GM21360 (cell line): ENCODE data around the gene PDCD1.

Source experiments
- ATAC-seq: cut with Tn5 transposase; IDR thresholded peaks from one replicate; pipeline ENCODE4 v1.9.1; 2021; ENCODE audit warnings: mild to moderate bottlenecking, moderate library complexity; ENCODE audit not compliant: unreplicated experiment

The PDCD1 gene

DNA sequence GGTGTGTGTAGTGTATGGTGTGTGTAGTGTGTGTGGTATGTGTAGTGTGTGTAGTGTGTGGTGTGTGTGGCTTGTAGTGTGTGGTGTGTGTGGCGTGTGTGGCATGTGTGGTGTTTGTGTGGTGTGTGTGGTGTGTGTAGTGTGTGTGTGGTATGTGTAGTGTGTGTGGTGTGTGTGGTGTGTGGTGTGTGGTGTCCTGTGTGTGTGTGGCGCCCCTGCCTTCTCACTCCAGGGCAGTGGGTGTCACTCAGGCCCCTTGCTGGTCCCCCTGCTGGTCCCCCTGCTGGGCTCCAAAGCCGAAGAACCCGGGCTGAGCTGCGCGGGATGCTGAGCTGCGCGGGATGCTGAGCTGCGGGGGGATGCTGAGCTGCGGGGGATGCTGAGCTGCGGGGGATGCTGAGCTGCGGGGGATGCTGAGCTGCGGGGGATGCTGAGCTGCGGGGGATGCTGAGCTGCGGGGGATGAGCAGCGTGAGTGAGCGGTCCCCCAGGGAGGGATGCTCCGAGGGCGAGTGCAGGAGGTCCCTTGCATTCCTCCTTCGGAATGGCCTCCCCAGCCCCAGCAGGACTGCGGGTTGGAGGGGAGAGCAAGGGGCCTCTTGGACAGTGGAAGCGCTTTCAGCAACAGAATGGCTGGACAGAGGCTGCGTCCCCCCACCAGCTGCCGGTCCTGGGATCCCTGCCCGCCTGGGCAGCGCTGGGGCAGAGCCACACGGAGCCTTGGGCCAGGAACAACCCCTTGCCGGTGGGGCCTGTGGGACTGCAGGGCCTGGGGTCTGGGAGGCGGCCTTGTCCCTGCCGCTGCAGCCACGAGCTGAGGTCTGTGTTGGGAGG is 7.5 kb upstream of the PDCD1 start:
- no peak for ATAC-seq

DNA sequence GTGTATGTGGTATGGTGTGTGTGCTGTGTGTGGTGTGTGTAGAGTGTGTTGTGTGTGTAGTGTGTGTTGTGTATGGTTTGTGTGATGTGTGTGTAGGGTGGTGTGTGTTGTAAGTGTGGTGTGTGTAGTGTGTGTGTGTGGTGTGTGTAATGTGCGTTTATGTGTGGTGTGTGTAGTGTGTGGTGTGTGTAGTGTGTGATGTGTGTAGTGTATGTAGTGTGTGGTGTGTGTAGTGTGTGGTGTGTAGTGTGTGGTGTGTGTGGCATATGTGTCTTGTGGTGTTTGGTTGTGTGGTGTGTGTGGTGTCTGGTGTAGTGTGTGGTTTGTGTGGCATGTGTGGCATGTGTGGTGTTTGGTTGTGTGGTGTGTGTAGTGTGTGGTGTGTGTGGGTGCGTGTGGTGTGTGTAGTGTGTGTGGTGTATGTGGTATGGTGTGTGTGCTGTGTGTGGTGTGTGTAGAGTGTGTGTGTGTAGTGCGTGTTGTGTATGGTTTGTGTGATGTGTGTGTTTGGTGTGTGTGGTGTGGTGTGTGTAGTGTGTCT is 6.8 kb upstream of the PDCD1 start:
- ATAC-seq: no peak

DNA sequence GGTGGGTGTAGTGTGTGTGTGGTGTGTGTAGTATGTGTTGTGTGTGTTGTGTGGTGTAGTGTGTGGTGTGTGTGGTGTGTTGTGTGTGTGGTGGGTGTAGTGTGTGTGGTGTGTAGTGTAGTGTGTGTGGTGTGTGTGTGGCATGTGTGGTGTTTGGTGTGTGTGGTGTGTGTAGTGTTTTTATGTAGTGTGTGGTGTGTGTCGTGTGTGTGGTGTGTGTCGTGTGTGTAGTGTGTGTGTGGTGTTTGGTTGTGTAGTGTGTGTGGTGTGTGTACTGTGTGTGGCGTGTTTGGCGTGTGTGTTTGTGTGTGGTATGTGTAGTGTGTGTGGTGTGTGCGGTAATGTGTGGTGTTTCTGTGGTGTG is 6.1 kb upstream of the PDCD1 start:
- ATAC-seq: no peak

DNA sequence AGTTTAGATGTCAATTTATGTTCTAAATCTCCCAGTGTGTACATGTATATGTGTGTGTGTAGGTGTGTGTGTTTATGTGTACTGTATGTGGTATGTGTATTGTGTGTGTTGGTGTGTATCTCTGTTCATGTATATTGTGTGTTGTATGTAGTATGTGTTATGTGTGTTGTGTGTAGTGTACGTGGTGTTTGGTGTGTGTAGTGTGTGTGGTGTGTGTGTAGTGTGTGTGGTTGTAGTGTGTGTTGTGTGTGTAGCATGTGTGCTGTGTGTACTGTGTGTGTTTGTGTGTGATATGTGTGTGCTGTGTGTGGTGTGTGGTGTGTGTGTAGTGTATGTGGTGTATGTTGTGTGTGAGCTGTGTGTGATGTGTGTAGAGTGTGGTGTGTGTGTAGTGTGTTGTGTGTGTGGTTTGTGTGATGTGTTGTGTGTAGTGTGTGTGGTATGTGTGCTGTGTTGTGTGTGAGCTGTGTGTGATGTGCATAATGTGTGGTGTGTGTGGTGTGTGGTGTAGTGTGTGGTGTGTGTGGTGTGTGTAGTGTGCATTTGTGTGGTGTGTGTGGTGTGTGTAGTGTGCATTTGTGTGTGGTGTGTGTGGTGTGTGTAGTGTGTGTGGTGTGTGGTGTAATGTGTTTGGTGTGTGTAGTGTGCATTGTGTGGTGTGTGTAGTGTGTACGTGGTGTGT is 5.6 kb upstream of the PDCD1 start:
- ATAC-seq: no peak

DNA sequence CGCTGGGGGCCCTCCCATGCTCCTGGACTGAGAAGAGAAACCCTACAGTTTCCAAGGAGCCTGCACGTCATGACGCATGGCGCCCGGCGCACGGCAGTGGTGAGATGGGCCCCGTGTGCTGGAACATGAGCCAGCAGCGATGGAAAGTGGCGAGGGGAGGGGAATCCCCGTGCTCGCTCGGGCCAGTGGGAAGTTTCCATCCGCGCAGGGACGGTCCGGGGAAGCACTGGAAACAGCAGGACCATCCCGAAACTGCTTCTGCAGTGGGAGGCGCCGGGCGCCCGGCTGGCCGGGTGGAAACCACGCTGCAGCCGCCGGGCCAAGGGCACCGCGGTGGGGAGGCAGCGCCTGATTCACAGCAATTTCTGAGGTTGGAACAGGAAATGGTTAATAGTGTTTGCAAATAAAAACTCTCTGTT is 4.9 kb upstream of the PDCD1 start:
- no peak for ATAC-seq

DNA sequence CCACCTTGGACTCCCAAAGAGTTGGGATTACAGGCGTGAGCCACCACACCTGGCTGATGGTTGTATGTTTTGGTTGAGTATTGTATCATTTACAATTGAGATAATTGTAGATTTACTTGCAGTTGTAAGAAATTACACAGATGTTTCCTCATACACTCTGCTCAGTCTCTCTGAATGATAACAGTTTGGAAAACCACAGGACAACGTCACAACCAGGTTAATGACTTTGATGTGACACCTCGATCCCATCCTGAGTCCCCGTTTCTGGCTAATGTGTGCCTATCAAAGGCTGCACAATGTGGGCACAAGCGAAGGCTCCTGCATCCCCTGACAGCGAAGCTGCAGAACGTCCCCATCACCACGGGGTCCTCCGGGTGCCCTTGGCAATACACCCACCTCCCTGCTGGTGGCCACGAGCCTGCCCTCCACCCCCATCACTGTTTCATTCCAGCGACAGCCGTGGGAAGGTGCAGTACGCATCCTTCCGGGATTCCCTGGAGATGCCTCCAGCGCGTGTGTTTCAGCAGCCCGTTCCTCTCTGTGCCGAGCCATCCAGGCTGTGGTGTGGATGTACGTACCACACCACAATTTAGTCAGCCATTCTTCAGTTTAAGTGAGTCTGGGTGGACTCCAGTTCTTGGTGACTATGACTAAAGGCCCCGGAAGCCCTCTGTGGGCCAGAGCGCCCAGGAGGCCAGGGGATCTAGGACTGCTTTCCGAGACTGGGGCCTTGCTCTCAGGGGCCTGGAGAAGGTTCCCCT is 4.3 kb upstream of the PDCD1 start:
- ATAC-seq: no peak

DNA sequence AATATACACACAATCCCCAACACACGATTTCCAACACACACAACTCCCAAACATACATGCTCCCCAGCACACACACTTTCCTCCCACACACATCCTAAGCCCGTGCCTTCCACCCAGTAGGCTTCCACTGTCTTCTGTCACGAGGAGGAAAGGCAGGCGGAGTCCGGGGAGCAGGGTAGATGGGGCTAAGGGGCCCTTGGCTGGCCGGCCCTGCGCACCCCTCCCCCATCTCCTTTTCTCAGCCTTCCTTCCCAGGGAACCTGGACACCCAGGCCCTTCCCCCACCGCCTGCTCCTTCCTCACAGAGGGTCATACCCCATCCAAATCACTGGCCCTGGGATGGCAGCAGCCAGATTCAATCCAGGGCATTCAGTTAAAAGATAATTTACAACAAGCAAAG is 3.4 kb upstream of the PDCD1 start:
- ATAC-seq: no peak

DNA sequence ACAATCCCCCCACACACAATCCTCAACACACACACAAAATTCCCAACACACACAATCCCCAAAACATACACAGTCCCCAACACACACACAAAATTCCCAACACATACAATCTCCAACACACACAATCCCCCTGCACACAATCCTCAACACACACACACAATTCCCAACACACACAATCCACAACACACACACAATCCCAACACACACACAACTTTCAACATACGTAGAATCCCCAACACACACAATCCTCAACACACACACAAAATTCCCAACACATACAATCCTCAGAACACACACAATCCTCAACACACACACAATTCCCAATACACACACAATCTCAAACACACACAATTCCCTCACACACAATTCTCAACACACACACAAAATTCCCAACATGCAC is 2.6 kb upstream of the PDCD1 start:
- ATAC-seq: no peak

DNA sequence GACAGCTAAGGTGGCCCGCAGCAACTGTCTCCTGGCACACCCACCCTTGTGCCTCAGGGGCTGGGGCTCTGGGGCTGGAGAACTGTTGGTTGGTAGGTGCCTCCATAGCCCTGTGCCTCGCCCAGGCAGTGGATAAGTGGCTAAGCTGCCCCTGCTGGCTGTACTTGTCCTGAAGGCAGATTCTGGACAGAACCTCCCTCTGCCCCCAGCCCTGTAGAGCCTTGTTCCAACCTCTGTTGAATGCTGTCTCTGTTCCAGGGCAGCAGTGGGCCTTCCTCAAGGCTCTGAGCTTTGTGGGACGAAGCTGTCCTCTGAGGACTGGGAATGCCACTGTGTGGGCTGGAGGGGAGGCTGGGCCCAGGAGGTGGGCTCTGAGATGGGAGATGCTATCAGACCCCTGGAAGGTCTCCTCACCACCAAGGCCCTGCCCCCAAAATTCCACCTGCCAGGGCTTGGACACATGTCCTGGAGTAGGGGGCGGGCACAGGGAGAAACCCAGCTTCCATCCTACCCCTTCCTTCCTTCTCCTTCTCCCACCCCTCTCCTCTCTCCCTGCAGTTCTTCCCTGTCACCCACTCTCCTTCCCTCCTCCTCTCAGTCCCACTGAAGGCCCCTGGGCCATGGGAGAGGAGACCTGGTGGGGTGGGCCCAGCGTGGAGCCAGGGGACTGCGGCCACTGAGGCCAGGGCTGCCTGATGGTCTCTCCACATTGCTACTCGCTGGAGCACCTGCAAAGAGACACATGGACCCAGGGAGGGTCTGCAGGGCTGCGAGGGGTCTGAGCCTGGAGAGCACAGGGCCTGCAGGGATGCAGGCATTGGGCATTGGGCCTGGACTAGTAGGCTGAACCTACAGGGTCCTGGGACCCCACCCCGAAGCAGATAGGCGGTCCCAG is 1.7 kb upstream of the PDCD1 start:
- ATAC-seq: peak; percentile 6

DNA sequence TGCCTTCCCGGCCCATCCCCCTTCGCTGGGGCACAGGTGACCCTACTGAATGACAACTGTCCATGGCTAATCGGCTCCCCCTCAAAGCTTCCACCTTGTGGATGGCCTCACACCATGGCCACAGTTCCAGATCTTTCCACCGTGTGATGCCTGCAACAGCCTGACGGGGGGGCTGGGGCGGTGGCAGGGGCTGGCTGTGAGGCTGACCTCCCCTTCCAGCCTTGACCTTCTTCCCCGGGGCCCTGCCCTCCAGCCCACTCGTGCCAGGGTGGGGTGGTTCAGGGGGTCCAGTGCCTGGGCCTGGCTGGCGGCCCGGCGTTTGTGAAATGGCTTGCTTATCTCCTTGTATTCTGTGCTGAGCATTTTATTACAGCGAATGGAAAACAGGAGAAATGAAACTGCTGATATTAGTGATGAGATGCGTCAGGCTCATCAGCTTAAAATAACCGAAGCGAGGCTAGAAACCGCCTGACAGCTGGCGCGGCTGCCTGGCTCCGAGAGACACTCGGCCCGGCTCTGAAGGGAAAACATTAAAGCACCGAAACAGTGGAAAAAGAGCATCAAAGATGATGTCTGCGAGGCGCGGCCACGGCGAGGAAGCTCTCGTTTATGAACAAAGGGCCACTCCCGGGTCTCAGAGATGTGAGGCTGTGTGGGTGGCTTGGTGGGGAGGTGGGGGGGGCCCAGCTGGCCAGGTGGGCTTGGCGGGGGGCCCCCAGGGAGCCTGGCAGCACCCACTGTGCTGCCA is 916 bp upstream of the PDCD1 start:
- ATAC-seq: peak; percentile 30

DNA sequence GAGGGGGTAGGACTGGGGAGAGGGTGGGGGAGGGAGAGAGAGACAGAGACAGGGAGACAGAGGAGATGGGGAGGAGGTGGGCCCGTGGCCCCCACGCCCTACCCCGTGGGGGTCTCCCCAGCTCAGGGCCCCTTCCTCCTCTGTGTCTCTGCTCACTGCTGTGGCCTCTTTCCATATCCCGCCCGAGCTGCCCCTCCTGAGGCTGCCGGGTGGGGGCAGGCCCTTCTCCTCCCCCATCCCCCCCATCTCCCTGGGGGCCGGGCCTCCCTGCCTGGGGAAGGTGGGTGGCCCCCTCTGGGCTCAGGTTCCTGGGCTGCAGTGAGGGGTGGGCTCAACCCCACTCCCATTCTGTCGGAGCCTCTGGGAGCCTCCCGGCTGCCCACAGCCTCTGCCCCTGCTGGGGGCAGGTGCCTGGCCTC is 332 bp upstream of the PDCD1 start:
- peak; percentile 28 for ATAC-seq

DNA sequence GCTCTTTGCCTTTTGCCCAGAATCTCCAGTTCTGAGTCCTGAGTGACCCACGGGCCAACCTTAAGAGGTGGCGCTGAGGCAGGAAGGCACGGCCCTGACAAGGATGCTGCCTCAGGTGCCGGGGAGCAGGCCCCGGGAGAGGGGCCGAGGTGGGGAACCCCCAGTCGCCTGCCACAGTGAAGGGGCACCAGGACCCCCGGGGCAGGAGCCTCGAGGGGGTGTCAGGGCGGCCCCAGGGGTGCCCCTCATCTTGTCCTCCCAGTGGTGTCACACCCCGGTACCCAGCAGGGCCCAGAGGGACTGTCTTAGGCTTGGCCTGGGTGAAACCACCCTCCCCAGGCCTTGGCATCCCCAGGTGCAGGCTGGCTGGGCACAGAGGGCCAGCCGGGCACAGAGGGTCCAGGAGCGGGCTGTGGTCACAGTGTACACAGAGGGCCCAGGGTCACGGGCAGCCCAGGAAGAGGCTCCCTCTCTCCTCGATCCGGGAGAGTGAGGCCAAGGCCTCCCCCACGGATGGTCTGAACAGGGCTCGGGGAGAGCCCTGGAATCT is 1.0 kb downstream of the PDCD1 start:
- ATAC-seq: no peak

DNA sequence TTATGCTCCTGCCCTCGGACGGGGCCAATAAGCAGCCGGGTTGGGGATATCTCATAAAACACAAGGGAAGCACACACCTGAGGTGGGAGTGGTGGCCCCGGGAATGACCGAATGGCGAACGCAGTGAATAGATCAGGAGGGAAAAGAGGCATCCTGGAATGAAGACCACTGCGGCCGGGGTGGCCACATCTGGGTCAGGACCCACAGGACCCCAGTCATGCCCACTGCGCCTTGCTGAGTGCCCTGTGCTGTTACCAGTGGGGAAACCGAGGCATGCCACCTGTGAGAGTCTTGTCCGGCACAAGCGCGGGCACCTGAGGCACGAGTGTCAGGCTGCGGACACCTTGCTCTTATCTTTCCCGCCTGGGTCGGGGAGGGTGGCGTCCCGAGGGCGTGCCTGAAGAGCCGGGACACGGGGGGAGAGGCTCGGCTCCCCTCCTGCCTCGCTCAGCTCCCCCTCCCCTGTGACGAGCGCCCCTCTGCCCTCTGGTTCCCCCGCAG is 1.6 kb downstream of the PDCD1 start:
- no peak for ATAC-seq

DNA sequence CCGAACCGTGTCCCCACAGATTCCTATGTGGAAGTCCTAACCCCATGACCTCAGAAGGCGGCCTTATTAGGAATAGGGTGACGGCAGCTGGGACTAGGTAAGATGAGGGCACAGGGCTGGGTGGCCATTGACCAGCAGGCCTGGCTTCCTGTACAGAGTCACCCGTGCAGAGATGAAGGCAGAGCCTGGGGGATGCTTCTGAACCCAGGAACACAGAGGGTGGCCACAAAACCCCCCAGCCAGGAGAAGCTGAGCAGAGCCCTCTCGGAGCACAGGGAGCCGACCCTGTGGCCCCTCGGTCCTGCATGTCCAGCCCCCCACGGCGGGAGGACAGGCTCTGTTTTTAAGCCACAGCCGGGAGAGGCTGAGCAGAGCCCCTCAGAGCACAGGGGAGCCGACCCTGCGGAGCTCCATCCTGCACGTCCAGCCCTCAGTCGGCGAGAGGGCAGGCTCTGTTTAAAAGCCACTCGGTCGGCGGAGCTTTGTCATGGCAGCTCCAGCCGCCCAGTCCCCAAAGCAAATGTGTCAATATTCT is 2.7 kb downstream of the PDCD1 start:
- ATAC-seq: no peak

DNA sequence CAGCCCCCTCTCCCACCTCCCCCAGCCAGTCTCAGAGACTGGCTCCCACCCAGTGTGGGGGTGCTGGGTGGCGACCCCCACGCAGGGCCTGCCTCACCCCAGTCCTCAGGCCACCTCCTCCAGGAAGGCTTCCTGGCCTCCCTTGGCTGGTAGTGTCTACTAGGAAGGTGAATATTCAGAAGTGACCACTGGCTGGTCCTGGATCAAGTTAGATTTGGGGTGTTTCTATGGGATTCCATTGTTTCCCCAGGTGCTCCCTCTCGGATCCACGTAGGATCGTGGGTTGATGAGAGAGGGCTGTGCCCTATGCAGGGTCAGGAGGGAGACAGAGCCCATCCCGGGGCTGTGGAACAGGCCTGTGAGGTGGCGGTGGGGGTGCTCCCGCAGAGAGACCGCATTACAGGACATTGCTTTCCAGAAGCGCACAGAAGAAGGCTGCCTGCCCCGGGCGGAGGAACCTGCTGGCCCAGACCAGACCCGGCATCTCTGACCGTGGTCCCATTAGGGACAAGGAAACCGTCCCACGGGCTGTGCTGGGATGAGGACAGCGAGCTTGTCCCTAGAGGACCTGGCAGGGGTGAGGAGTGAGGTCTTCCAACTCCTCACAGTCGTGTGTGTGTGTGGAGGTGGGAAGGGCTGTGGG is 3.3 kb downstream of the PDCD1 start:
- ATAC-seq: no peak

DNA sequence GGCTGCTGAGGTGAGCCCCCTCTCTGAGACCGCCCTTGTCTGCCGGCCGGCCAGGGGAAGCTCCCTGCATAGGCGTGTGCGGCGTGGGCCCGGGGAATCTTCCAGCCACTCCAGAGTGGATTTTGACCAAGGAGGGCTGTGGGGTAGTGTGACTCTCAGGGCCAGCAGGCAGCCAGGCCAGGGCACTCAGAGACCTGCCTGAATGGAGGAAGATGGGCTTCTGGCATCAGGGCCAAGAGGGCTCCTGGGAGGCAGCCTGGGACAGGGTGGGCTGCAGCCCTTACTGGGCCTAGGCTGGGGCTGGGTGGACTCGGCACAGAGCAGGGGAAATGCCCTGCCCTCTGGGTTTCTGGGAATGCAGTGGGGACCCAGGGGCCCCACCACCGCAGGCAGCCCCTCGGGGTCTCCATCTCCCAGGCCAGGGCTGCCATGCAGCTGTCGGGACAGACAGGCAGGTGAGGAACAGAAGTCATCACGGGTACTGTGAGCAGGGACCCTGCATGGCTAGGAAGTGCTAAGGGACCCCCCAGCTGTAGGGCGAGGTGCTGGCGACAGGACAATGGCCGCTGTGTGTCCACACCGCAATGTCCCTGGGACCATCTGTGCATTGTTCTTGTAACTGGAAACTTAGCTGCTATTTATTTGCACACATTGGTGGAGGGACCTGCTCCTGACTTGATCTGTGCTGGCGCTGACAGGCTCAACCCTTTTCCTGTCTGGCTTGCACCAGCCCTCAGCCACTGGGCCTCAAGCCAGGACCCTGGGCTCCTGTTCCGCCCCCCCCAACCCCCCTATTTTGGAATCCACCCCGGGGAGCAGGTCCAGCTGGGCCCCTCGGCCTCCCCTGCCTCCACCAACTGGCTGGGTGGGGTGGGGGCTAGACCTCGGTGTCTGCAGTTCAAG is 4.1 kb downstream of the PDCD1 start:
- ATAC-seq: no peak

DNA sequence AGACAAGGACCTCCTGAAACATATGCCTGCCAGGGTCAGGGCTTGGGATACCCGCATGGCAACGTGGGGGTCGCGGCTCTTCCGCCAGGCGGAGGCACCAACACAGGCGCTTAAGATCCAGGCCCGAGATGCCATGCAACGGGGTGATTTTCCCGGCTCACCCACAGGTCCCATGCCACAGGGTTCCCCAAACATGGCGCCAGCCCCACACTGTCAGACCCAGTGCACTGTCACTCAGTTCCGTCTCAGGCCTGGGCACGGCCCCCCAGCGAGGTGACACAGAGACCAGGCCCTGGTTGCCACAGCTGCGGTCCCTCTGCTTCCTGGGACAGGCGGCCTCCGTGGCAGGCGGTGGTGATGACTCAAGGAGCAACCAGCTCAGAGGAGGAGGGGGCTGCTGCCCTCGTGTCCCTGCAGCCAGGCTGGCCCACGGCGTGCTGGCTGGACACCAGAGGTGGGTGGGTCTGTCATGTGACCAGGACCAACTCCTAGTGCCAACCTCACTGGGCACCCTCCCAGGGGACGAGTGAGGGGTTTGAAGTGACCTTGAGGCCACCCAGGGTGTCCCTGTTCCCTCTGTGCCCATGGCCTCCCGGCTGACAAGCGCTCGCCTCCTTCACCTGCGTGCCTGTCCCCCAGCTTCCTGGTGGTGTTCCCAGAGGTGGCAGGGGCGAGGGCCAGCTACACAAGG is 4.9 kb downstream of the PDCD1 start:
- ATAC-seq: no peak
